Body of pancreas (tissue), 4 donors: Measurements from ENCODE around the gene HOXD8. TPM values are rescaled to one million over a fixed set of nuclear protein-coding genes. Genes with fewer than 3 reads are reported as not detected.

Source experiments
- ATAC-seq: fragments of 150-250 bp; one replicate; pipeline ENCODE4 v1.9.1; 2016
- DNase-seq, 4 donors: peaks; one replicate each; pipeline ENCODE4 v3.0.0-alpha.2; 2019
- H3K27ac ChIP-seq, 4 donors: fragments of 200-600 bp; sonication (generic); 1 replicate in 3 of 4; 2 replicates in 1 of 4; pipeline versions ENCODE4 v1.5.1 to v1.6.1; 2016 to 2019; ENCODE audit warnings: mild to moderate bottlenecking in 1 of 4, mixed read lengths in 1 of 4, moderate library complexity in 1 of 4
- H3K27me3 ChIP-seq, 2 donors: fragments of 200-600 bp; sonication (generic); one replicate each; pipeline ENCODE4 v1.6.0; 2016; ENCODE audit warnings: mild to moderate bottlenecking in 1 of 2
- H3K36me3 ChIP-seq, 2 donors: fragments of 200-600 bp; sonication (generic); replicated peaks in 1 of 2; 2 replicates each; pipeline ENCODE4 v1.5.1; 2016; ENCODE audit warnings: low read depth in 2 of 2; ENCODE audit not compliant: insufficient read depth in 1 of 2
- H3K4me1 ChIP-seq: fragments of 200-600 bp; sonication (generic); one replicate; pipeline ENCODE4 v1.6.0; 2016
- H3K4me3 ChIP-seq, 2 donors: fragments of 200-600 bp; sonication (generic); 1 replicate in 1 of 2; 2 replicates in 1 of 2; pipeline ENCODE4 v1.5.1; 2016 to 2019
- H3K9me3 ChIP-seq, 3 donors: fragments of 200-600 bp; sonication (generic); 1 replicate in 2 of 3; 2 replicates in 1 of 3; pipeline ENCODE4 v1.5.1; 2016
- POLR2A ChIP-seq, 3 donors: fragments of 450-650 bp; IDR thresholded peaks; one replicate each; pipeline ENCODE4 v1.6.1; 2016; ENCODE audit warnings: antibody characterized with exemption in 3 of 3, mild to moderate bottlenecking in 2 of 3
- WGBS, 2 donors: methylation state at CpG; one replicate each; pipeline ENCODE4 v1.1.5; 2017; 5-methylcytosine and 5-hydroxymethylcytosine counted together
- intact Hi-C: fragments of 100-400 bp; cut with DNase I; formaldehyde crosslinking; loops from one replicate; pipeline ENCODE4 v1.15.1; 2023
- total RNA-seq, 2 donors: library from RNA; depleted of rRNA; stranded (reverse); fragments of >200 nt; gene quantifications; one replicate each; pipeline ENCODE4 v1.1.0, GENCODE V29; 2016
- TF ChIP-seq, protein P1 (sequence below), 7 experiments: fragments of 450-650 bp in 4 of 7; fragments of 200-600 bp in 3 of 7; sonication (generic) in 3 of 7; IDR thresholded peaks; one replicate each; pipeline ENCODE4 v1.5.1; 2016 to 2019; ENCODE audit warnings: antibody characterized with exemption in 7 of 7

The HOXD8 gene
- total RNA-seq, 2 donors from 2014 or later = 2.6 to 3.1 TPM

DNA sequence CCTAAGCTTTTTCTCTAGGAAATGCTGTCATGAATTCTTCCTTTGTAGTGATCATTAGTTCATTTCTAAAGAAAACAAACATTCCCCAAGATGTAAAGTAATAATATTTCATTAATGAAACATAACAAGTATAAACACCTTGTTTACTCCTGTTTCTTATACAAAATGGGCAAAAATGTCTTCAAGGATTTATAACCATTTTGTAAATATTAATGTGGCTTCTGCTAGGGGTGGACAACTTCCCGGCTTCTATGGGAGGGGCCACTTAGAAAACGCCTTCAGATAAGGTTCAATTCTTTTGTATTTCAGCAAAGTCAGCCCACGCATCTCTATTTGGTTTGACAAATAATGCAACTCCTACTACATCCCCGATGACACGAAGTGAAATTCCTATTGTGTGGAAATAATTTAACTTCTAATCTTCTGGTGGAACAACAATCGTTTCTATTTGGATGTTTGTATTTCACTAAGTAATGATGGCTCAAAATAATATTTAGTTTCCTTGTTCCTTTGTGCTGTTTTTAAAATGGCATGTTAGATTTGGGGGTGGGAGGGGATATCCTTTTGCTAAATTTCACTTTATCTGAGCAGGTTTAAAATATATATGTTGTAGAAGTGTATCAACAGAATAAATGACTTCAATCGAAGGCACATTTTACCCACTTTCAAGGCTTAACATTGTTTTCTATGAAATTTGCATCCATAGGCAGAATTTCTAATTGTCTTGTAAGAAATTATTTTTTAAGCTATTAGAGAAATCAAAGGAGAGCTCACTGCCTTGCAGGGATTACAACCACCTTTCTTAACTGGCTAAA is 44.3 kb downstream of the HOXD8 start:
- peaks cover 28% of the 10 kb centered on the region for H3K4me1 ChIP-seq
- H3K9me3 ChIP-seq = no peaks in the 10 kb centered on the region
- no peak overlapping the region for H3K4me3 ChIP-seq
- no peak for TF ChIP-seq POLR2A (IDR thresholded peaks at IDR 0.05)
- TF ChIP-seq, protein P1, sequence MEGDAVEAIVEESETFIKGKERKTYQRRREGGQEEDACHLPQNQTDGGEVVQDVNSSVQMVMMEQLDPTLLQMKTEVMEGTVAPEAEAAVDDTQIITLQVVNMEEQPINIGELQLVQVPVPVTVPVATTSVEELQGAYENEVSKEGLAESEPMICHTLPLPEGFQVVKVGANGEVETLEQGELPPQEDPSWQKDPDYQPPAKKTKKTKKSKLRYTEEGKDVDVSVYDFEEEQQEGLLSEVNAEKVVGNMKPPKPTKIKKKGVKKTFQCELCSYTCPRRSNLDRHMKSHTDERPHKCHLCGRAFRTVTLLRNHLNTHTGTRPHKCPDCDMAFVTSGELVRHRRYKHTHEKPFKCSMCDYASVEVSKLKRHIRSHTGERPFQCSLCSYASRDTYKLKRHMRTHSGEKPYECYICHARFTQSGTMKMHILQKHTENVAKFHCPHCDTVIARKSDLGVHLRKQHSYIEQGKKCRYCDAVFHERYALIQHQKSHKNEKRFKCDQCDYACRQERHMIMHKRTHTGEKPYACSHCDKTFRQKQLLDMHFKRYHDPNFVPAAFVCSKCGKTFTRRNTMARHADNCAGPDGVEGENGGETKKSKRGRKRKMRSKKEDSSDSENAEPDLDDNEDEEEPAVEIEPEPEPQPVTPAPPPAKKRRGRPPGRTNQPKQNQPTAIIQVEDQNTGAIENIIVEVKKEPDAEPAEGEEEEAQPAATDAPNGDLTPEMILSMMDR (IDR thresholded peaks at IDR 0.05) = no peak
- no peak for ATAC-seq
- no peak overlapping the region for H3K27ac ChIP-seq
- no peaks in the 10 kb centered on the region for H3K36me3 ChIP-seq
- WGBS, 2 donors = 8 to 13% methylated on average over 7 of the region's 7 CpGs
- peaks cover 0 to 45% of the 10 kb centered on the region in 2 donors for H3K27me3 ChIP-seq
- intact Hi-C loops = no loop called here
- DNase-seq = no peak

DNA sequence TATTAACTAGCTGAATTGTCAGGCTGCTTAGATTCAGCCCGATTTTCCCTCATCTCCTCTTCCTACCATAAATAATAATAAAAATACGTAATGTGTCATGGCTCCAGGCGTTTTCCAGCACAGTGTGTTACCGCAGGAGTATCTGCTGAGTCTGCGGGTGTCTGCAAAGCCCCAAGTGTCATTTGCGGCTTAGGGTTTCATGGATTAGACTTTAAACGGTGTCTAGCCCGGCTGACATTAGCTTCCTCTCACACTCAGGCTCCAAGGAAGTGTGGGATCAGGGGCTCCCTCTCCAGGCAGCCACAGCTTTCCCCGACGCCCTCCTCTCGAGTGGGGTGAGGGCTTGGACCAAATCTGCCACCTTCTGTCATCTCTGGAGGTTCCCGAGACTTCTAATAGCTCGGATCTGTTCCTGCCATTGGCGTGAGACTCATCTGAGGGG is 44.9 kb downstream of the HOXD8 start:
- Histone ChIP-seq H3K4me3 (no peak overlapping the region), H3K9me3 (no peaks in the 10 kb centered on the region), H3K27me3 (peaks cover 0 to 49% of the 10 kb centered on the region in 2 donors), H3K36me3 (no peaks in the 10 kb centered on the region), H3K27ac (no peak overlapping the region), H3K4me1 (peaks cover 28% of the 10 kb centered on the region)
- ATAC-seq (no peak), DNase-seq (no peak)
- intact Hi-C loops = no loop called here
- WGBS, 2 donors = 3 to 5% methylated on average over 9 to 14 of the region's 14 CpGs
- TF ChIP-seq POLR2A (IDR thresholded peaks at IDR 0.05) = no peak
- TF ChIP-seq, protein P1 (IDR thresholded peaks at IDR 0.05) = no peak

DNA sequence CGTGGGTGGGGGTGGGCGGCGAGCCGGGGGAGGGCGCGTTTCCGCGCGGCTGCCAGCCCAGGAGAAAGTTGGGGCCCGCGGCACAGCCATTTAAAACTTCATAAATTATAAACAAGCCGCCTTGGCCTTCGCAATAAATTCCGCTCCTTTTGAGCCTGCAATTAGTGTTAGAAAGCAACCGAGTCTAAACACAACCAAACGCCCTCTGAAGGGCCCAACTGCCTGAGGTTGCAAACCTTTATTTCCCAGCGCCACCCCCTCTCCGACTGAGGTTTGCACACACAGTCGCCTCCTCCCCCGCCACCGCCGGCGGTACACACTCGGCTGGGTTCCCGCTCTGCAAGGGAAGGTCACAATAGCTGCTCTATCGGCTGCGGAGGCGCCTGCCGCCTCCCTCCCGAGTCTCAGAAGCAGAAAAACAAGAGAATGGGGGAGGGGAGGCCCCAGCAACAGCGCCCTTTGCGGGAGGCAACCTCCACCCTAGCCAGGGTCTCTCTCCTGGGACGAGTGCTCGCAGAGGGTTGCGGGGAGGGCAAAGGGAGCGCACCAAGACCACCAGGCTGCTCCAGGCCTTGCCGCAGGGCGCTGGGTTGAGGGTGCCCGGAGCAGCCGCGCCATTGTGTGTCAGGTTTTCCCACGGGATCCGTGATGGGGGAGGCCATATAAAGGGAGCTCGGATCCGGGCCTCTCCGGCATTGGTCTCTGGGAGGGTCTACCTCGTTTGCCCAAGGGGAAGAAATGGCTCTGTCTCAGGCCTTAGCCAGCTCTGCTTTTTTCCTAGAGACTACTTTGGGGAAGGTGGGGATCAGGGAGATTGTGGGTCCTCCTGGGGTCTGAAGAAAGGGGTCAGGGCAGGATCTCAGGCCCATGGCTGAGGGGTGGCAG is 45.6 kb downstream of the HOXD8 start:
- 12 to 15% methylated on average over 17 to 47 of the region's 47 CpGs for WGBS, 2 donors
- Histone ChIP-seq H3K9me3 (no peaks in the 10 kb centered on the region), H3K4me3 (no peak overlapping the region), H3K36me3 (no peaks in the 10 kb centered on the region), H3K27me3 (peaks cover 0 to 49% of the 10 kb centered on the region in 2 donors), H3K4me1 (peaks cover 28% of the 10 kb centered on the region), H3K27ac (no peak overlapping the region)
- ATAC-seq = no peak
- DNase-seq = no peak
- TF ChIP-seq, protein P1 (IDR thresholded peaks at IDR 0.05) = no peak
- no peak for TF ChIP-seq POLR2A (IDR thresholded peaks at IDR 0.05)
- intact Hi-C loops = no loop called here

DNA sequence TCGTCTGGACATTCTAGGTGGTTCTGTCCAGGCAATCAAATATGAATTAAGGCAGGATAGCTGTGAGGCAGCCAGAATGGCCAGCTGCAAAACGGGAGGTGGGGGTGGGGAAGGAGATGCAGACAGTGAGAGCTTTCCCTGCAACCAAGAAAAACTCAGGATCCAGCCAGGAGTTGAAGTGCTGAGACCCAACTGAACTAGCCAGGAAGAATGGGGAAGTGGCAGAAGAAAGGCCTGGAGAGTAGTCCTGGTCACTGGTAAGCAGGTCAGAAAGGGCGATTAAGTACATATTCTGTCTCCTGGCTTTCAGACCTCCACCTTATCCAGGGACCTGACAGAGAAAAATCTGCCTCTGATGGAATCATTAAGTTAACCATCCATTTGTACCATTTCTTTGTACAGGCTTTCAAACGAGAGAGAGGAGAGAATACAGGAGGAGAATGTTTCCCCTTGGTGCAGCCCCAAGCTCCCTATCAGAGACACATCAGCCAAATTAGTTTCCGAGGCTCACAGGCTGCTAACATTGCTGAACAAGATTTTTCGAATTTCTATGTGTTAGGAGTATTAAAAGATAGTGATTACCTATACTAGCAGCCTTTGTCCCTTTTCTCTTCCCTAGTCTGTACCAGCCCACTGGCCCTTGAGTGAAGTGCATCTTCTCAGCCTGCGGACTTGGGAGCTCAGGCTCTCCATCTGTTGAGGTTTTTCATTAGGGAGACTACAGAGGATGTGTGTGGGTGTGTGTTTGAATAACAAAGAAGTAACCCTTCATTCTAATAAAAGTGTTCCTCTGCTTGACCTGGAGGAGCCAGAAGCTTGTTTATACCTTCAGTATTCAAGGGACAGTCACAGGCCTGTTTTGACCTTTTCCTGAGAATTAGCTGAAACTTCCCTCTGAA is 46.5 kb downstream of the HOXD8 start:
- H3K4me3 ChIP-seq = no peak overlapping the region
- WGBS, 2 donors = 68 to 73% methylated on average over 7 of the region's 7 CpGs
- H3K9me3 ChIP-seq = no peaks in the 10 kb centered on the region
- peaks cover 0 to 45% of the 10 kb centered on the region in 2 donors for H3K27me3 ChIP-seq
- TF ChIP-seq POLR2A (IDR thresholded peaks at IDR 0.05) = no peak
- TF ChIP-seq, protein P1 (IDR thresholded peaks at IDR 0.05) = no peak
- H3K27ac ChIP-seq = no peak overlapping the region
- DNase-seq (no peak), ATAC-seq (no peak)
- no peaks in the 10 kb centered on the region for H3K36me3 ChIP-seq
- intact Hi-C loops = no loop called here
- peaks cover 28% of the 10 kb centered on the region for H3K4me1 ChIP-seq
